C4-2B (cell line): ENCODE results near the gene HNRNPAB.

Experiments
- CTCF ChIP-seq: fragments of 450-650 bp; conservative IDR thresholded peaks from 2 replicates; pipeline ENCODE4 v1.5.1; 2017; ENCODE audit warnings: mild to moderate bottlenecking
- ZFX ChIP-seq: fragments of 450-650 bp; IDR thresholded peaks from 2 replicates; pipeline ENCODE4 v1.6.1; 2017

- TF ChIP-seq CTCF (no peak), ZFX (no peak)
Observed at GRCh38 chr5:178221853-178222252, 17.5 kb downstream of the HNRNPAB start.
